Activated gamma-delta T cell treated with Interleukin-2 at 50 U/mL for 16 hours (primary cell): ENCODE results near the gene RBFOX1.

ENCODE experiments used
- DNase-seq: peaks from one replicate; pipeline ENCODE4 v3.0.0-alpha.2; 2020

RBFOX1 gene

DNA sequence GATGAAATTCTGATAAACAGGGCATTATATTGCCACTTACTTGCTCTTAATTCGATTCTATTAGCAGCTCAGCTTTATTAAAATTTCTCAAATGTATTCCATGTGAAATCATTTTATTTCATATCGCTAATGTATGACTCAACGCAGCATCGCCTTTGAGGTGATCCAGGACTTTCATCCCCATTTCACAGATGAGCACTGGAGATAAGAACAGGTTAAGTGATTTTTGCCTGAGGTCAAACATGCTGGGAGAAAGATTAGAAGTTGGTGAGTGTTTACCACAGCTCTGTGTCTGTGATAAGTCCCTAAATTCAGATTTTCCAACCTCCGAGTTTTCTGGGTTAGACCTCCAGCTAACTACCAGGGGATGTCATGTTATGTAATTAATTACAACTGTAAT is 43.6 kb downstream of the RBFOX1 start:
- no peak for DNase-seq

DNA sequence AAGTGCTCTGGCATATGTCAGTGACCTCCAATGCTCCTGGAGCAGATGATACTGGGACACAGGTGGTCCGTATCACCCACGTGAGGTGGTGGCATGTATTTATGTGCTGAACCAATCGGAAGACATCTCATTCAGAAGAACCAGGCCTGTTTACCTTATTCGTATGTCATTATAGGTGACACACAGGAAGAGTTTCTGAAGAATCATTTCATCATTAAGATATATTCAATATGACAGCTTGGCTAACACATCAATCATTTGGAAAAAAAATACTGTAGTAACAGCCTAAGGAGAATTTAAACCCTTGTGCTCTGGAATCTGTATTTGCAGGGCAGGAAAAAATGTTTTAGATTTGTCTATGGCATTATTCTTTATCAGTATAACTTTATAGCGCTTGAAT is 44.6 kb downstream of the RBFOX1 start:
- no peak for DNase-seq

DNA sequence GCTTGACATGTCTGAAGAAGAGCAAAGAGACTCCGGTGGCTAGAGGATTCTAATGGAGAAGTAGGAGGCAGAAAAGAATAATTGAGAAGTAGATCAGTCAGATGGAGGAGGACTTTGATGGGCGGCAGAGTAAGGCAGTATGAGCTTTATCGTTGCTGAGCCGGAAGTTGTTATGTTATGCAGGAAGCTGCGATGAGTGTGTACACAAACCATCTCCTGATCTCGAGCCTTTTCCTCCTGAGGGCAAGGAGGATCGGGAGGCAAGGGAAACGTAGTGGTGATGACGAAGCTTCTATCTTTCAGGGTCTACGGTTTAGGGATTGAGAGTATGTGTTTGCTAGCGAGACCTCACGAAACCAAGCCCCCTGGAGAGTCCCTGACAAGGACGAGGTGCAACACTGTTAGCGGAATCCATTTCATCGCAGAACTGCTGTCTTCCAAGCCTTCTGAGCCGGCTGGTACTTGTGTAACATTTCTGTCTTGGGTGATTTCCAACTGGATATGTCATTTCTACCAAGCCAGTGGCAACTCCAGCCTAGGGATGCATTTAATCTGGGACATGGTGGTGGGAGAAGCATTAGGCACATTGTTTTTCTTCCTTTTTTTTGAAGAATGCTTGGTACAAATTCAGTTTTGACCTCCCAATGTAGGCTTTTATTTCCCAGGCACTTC is 45.5 kb downstream of the RBFOX1 start:
- no peak for DNase-seq

DNA sequence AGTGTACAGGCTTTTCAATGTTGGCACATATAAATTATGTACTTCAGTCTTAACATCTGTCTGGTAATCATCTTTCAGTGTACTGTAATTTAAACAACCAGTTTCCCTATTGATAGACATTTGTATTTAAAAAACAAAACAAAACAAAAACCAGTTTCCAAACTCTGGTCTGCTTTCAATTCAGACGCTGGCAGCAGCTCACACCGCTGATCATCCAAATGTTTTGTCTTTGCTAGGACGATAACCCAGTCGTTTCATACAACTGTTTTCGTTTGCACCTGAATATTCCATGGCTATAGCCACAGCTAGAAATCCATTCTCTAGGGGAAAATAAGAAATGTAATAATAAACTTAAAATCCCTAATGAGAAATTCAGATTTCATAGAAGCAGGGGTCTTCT is 47.8 kb downstream of the RBFOX1 start:
- DNase-seq = no peak

DNA sequence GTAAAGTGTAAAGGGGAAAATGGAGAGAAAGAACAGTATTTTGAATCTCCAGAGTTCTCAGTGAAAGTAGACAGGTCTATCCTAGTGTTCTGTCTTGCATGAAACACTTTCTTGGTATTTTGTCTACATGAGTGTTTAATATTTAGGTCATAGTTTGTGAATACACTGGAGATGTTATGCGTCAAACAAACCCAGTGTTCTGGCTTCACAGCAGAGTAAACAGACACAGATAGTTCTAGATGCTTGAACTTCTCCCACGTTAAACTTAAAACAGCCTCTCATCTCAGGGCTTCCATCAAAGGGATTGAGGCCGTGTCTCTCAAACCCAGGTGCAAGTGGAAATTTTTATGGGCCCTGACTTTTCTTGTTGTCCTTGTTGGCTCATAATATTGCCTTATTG is 48.3 kb downstream of the RBFOX1 start:
- DNase-seq = no peak

DNA sequence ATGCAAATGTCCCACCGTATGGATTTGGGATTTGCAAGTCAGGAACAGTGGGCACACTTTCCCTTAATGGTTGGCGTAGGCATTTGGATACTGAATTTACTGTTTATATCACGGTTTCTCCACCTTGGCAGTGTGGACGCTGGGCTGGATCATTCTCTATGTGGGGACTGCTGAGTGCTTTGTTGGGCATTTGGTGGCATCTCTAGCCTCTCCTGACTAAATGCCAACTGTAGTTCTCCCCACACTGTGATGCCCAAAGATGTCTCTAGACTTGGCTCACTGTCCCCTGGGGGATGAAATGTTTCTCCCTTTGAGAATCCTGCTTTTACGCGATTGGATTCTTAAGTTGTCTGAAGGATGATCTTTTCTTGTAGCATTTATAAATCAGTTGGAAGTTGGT is 49.0 kb downstream of the RBFOX1 start:
- no peak for DNase-seq

DNA sequence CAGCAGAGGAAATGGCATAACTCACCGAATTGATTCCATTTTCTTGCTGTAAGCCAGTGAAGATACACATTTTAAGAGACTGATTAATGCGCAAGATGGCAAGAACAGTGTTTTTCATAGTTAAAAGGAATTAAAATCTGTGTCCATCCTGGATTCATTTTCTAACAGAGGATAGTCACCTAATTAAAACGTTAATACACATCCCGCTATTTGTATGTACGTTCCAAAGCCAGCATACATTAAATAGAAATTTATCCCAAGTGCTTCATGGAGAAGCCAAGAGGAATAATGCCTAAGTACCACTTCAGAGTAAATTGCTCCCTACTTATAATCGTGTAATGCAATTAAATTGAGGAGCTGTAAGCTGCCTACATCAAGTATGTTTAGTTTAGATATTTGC is 49.9 kb downstream of the RBFOX1 start:
- no peak for DNase-seq

DNA sequence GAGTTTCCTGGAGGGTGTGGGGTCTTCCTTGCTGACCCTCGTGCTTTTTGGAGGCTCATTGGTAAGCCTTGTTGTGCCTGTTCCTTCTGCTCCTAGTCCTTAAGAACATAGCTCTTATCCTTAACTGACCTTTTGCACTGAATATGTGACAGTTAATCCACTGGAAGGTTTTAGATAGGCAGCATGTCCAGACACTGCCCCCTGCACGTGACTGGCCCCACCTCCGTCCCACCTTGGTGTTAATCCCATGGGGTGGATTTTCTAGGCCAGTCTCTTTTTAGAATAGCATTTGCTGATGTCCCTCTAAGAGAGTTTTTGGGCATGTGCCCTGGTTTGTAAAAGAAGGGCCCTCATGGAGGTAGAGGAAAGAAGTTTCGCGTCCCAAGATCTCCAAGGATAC is 58.3 kb downstream of the RBFOX1 start:
- DNase-seq = no peak

DNA sequence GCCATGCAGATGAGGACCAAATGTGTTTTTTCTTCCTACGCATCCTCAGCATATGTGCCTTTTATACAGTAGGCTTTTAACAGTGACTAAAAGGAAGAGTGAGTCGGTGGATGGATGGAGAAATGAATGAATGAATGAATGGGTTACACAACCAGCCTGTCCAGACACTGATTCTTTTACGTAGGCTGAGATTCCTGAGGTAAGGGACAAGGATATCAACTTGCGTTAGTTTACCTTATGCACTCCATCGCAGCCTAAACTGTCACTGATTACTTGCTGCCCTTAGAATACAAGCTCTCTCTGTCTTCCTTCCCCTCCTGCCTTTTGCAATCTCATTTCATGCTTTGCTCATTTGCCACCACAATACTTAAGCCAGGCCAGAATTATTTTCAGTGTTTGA is 59.0 kb downstream of the RBFOX1 start:
- DNase-seq = no peak

DNA sequence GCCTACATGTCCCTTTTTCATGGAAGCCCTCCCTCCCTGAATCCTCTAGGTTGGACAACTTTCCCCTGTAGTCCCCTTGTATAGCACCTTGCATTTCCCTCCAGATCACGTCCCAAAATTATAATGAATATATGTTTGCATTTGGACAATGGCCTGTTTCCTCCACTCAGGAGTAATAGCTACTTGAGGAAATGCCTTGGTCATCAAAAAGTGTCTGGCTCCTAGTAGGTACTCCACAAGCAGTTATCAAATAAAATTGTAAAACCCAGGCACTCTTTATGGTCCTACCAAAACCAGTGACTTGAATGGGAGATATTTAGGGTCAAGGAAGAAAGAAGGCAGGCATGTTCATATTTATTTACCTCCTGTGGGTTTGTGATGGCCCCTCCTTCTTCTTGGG is 59.6 kb downstream of the RBFOX1 start:
- DNase-seq = no peak

DNA sequence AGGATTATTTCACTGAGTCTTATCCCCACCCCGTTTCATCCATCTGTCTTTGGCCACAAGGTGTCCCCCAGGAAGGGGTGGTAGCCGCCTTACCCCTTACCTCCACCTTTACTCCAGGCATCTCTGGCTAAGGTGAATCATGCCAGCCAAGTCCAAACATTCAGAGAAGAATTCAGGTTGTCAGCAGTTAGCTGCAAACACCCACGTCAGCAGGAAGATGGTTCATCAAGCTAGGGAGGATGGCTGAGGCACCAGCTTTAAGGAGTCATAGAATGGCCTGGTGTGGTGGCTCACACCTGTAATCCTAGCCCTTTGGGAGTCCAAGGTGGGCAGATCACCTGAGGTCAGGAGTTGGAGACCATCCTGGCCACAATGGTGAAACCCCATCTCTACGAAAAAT is 61.0 kb downstream of the RBFOX1 start:
- no peak for DNase-seq

DNA sequence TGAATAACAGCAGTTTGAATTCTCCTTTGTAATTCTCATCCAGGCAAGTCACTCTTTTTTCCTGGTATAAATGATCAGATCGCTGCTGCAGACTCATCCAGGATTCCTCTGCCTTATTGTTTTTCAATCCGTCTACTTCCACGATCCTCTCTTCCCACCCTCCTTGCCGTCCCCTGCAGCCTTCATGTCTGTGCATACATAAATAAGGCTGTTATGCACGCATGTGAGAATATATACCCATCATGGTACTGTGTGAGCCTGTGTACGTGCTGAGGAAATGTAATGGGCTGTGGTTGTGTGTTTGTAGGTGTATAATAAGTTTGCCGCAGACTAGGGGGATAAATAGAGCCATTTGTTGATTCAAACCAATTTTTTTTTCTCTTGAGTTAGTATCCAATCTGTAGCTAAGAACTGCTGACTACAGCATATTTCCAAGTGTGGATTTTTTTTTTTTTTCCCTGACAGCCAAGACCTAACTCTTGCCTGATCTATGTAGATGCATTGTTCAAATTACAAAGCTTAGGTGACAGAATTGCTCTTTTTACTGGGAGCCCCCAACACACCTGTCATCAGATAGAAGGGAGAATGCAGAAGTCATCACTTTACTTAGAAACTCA is 62.2 kb downstream of the RBFOX1 start:
- no peak for DNase-seq

DNA sequence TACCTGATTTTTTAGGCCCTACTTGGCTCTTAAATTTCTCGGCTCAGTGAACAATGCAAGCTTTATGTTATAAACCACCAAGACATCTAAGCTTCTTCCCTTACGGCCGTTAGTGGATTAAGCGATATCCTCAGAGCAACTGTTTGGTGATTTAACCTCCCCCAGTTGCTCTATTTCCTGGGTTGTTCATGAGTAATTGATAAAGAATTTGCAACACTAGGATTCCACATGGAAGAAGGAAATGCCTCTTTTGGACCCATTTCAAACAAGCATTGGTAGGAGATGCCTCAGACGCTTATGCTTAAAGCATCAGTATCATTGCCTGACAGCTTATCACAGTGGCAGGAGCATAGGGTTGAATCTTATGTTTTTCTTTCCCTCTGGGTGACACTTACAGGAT is 65.3 kb downstream of the RBFOX1 start:
- no peak for DNase-seq

DNA sequence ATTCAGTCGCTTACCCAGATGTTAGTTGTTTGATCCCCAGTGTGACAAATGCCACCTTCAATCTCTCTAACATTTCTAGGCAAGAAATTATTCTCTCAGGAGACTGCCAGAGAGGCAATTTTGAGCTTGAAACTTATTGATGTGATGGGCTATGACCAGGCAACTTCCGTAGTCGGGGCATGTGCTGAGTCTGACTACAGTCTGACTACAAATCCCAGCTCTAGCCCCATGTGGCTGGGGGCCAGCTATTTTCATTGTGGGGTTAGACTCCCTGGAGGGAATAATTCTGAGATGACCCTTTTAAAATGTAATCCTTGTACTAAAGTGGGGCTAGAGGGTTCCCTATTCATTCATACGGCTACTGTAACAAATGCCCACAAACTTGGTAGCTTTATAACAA is 65.9 kb downstream of the RBFOX1 start:
- no peak for DNase-seq

DNA sequence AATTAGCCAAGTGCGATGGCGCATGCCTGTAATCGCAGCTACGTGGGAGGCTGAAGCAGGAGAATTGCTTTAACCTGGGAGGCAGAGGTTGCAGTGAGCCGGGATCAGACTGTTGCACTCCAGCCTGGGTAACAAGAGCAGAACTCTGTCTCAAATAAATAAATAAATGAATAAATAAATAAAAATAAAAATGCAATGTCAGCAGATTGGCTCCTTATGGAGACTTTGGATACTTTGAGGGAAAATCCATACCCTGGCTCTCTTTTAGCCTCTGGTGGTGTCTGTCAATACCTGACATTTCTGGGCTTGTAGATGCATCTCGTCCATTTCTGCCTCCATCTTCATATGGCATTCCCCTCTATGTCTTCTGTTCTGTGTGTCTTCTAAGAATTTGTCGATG is 66.7 kb downstream of the RBFOX1 start:
- no peak for DNase-seq

DNA sequence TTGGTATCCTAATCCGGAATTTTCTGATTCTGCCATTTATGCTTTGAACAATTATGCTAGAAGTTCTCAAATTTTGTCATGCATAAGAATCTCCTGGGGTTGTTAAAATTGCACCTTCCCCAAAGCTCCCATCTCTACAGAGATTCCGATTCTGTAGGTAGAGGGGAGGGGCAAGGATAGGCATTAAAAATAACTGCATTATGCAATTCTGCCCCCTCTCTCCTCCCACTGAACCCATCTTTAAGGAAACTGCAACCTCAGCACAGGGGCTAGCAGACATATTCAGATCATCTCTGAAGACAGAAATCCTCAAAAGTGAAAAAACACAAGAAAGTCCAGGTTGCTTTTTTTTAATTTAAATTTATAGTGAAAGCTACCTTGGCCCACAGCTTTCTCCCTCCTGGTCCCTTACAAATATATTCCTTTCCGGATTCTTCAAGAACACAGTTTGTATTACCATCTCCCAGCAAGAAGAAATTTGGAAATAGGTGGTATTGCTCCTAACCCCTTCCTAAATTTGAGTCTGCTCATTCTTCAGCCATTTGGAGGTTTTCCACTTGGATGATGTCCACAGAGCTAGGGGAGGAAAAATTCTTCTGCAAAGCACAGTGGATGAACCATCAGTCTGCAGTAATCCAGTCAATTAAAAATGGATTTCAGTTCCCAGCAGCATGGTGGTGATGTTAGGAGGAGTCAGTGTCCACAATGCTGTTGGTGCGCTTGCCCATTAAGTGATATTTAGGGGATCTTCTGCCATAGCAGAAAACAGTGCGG is 67.7 kb downstream of the RBFOX1 start:
- no peak for DNase-seq

DNA sequence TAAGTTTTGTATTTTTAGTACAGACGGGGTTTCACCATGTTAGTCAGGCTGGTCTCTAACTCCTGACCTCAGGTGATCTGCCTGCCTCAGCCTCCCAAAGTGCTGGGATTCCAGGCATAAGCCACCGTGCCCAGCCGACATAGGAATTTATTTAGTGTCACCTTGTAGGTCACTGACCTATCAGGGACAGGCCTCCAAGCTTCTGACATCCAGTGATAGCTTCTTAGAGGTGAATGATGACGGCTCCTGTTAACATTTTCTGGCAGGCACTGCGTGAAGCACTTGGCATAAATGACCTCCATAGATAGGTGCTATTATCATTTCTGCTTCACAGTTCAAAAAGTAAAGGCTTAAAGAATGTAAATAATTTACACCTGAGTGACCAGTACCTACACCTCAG is 71.6 kb downstream of the RBFOX1 start:
- DNase-seq = no peak

DNA sequence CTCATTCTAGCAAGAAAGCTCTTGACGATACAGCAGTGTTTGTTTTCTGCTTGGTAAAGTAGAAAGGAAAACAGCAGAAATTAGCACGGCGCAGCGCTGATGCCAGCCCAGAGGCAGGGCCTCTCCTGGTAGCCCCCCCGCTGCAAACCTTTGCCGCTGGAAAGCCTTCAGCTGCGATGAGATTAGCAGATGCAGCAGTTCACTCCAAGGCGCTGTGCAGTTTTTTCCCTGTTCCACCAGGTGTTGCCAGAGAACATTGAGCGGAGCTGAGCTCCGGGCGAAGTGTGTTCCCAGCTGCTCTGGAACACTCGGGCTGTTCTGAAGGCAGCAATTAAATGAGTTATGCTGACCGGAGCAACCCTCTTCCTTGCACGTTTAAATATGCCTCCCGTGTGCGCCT is 72.5 kb downstream of the RBFOX1 start:
- DNase-seq = no peak

DNA sequence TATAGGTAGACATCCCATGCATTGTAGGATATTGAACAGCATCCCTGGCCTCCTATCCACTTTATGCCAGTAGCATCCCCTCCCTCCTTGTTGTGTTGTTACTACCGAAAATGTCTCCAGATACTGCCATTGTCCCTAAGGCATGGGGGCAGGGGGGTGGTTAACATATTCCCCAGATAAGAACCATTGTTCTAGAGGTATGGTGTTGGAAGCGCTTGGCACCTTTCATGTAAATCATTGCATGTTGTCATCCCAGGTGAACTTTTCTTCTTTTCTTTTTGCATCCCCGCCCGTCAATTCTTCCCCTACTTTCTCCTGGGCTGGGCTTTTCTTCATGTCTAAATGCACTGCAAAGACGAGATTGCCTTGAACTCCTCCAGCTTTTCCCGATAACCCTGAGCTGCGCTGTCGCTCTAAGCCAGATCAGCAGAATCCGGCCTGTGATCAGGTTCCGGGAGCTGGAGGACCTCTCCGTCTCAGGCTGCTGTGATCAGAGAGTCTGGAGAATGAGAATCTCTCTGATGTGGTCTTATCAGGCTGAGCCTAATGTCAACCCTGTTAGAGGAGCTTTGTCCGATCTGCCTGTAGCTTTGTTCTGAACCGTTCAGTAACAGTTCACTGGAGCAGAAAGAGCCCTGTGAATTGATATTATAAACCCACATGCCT is 76.2 kb downstream of the RBFOX1 start:
- DNase-seq = no peak

DNA sequence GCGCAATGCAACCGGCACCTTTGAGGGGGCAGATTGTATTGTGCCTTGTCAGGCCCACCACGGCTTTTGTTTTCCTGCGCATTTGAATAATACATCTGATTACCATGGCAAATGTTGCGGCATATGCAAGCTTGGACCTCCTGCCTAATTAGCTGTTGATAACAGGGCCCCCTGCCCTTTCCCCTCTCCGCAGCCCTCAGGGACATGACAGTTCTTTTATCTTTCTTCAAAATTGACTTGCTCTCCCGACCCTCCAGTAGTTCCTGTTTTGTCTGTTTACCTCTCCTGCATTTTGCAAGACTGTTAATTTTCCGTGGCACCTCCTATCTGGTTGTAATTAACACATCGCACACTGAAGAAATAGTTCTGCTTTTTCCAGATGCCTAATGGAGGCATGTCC is 86.8 kb downstream of the RBFOX1 start:
- no peak for DNase-seq

DNA sequence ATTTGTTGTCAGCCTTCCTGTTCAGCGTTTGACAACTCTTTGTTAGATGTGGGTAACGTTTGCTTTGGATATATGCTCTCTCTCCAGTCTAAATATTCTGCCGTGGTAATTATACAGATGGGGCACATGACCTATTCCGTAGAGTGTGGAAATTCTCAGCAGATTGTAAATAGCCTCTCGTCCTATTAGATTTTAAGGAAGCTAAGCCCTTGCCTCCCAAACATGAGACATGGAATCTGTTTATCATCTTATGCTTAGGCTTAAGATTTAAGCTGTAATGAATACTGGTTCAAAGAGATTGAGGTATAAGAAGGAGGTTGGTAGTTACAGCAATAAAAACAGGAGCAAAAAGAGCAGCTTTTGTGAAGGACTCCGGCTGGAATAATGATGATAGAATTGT is 87.4 kb downstream of the RBFOX1 start:
- no peak for DNase-seq

DNA sequence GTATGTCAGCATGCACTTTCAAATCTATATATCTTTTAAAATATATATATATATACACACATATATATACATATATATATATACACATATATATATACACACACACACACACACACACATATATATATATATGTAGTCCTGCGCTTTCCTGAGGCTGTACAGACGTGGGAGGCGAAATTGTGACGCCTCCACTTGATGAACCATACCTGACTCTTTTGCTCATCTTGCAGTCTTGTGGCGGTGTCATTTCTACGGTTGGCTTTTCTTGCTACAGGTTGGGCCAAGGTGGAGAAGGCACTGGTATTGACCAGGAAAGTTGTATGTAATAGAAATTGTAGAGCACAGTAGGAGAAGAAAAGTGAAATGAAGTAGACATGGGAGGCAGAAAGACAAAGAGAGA is 88.2 kb downstream of the RBFOX1 start:
- DNase-seq = no peak

DNA sequence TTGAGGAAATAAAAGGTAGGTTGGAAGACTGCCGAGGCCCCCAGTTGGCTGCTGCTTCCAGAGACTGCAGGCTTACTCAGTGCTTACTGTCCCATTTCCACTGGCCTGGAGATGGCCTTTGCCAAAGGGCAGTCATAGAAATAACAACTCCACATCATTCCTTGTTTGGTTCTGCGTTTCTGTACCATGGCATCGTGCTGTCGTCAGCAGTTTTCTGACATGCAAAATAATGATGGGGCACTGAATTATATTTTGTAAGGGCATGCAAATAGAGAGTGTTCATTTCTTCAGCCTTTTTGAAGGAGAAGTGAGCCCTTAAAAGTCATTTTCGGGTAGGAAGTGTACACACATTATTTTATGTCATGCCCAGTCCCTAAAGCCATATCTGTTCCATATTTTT is 88.9 kb downstream of the RBFOX1 start:
- no peak for DNase-seq
